Measurements from ENCODE around the gene CDCP2. TPM values are rescaled to one million over a fixed set of nuclear protein-coding genes. Genes with fewer than 3 reads are reported as not detected.

Gene CDCP2
- total and polyA plus RNA-seq, 3 donors from 2014 or later, result 0.06 to 0.24 (median 0.20) TPM

Small RNA genes lying within 50 kb of the gene (small RNA-seq; reads per million reads assigned to genes)
- 0 reads per million in 2 donors for gene AL353898.1
- gene AL353898.2, result 0 reads per million in 2 donors

Other genes starting within 250 kb of the CDCP2 start
- 10 to 100 TPM; 28.1 to 43.7 TPM for gene IFT25, start 207.3 kb downstream of the CDCP2 start, total RNA-seq
- 34.1 TPM for gene IFT25, start 207.3 kb downstream of the CDCP2 start, polyA plus RNA-seq (ENCODE audit: insufficient read depth, low read depth, low replicate concordance)
- gene LRRC42, start 206.7 kb downstream of the CDCP2 start, total RNA-seq, result 10 to 100 TPM; 37.8 to 41.2 TPM
- 42.8 TPM for gene LRRC42, start 206.7 kb downstream of the CDCP2 start, polyA plus RNA-seq (ENCODE audit: insufficient read depth, low read depth, low replicate concordance)
- 1 to 10 TPM in 1 of 2 donors, under 1 TPM in 1; 0.81 to 1.2 TPM for gene LDLRAD1, start 134.8 kb downstream of the CDCP2 start, total RNA-seq
- 1.1 TPM for gene LDLRAD1, start 134.8 kb downstream of the CDCP2 start, polyA plus RNA-seq (ENCODE audit: insufficient read depth, low read depth, low replicate concordance)
- 100 to 1,000 TPM; 209 to 289 TPM for gene TMEM59, start 99.8 kb downstream of the CDCP2 start, total RNA-seq
- 338 TPM for gene TMEM59, start 99.8 kb downstream of the CDCP2 start, polyA plus RNA-seq (ENCODE audit: insufficient read depth, low read depth, low replicate concordance)
- 10 to 100 TPM; 10.7 to 16.1 TPM for gene TCEANC2, start 99.4 kb downstream of the CDCP2 start, total RNA-seq
- gene TCEANC2, start 99.4 kb downstream of the CDCP2 start, polyA plus RNA-seq (ENCODE audit: insufficient read depth, low read depth, low replicate concordance), result 14.1 TPM
- 10 to 100 TPM in 1 of 2 donors, 1 to 10 TPM in 1; 8.7 to 11.5 TPM for gene CYB5RL, start 47.0 kb upstream of the CDCP2 start, total RNA-seq
- 6.3 TPM for gene CYB5RL, start 47.0 kb upstream of the CDCP2 start, polyA plus RNA-seq (ENCODE audit: insufficient read depth, low read depth, low replicate concordance)
- 10 to 100 TPM; 89.1 to 91.4 TPM for gene MRPL37, start 47.2 kb upstream of the CDCP2 start, total RNA-seq
- 74.2 TPM for gene MRPL37, start 47.2 kb upstream of the CDCP2 start, polyA plus RNA-seq (ENCODE audit: insufficient read depth, low read depth, low replicate concordance)